ENCODE measurements around the gene CHRDL2. TPM values are rescaled to one million over a fixed set of nuclear protein-coding genes. Genes with fewer than 3 reads are reported as not detected.

The CHRDL2 gene
- total RNA-seq, 1 experiment from 2014 or later, result 2.5 TPM

- ChIA-PET CTCF (interaction anchor here (0.6 to 6.9 kb wide), 3 partner anchors 16 to 101 kb away, joined by 3 to 158 read pairs (median 7); no protein-coding TSS in a partner anchor), POLR2A (no interaction called here)
- no TSS peak for BruUV-seq (replicated peaks)
- Mint-ChIP-seq H3K36me3 (ENCODE audit: insufficient read depth, unreplicated experiment) (no peaks in the 10 kb centered on the region), H3K4me3 (ENCODE audit: unreplicated experiment) (no peak overlapping the region), H3K27me3 (ENCODE audit: insufficient read depth, unreplicated experiment) (no peaks in the 10 kb centered on the region), H3K9me3 (ENCODE audit: unreplicated experiment) (no peaks in the 10 kb centered on the region), H3K27ac (ENCODE audit: unreplicated experiment) (no peak overlapping the region), H3K4me1 (ENCODE audit: low read depth, unreplicated experiment) (peaks cover 13% of the 10 kb centered on the region)
- Histone ChIP-seq H3K4me3 (ENCODE audit: low read depth, low read length) (no peak overlapping the region), H3K9me3 (no peaks in the 10 kb centered on the region), H3K27me3 (replicated peaks; ENCODE audit: control insufficient read depth, insufficient read depth, low read length) (no peaks in the 10 kb centered on the region), H3K36me3 (ENCODE audit: control insufficient read depth, insufficient read depth, low read length) (0 out of 2 replicates have a peak, but pooled peaks cover 2% of the 10 kb centered on the region), H3K4me1 (0 out of 2 replicates have a peak, but pooled peaks cover 7% of the 10 kb centered on the region)
- TF ChIP-seq, protein P1, sequence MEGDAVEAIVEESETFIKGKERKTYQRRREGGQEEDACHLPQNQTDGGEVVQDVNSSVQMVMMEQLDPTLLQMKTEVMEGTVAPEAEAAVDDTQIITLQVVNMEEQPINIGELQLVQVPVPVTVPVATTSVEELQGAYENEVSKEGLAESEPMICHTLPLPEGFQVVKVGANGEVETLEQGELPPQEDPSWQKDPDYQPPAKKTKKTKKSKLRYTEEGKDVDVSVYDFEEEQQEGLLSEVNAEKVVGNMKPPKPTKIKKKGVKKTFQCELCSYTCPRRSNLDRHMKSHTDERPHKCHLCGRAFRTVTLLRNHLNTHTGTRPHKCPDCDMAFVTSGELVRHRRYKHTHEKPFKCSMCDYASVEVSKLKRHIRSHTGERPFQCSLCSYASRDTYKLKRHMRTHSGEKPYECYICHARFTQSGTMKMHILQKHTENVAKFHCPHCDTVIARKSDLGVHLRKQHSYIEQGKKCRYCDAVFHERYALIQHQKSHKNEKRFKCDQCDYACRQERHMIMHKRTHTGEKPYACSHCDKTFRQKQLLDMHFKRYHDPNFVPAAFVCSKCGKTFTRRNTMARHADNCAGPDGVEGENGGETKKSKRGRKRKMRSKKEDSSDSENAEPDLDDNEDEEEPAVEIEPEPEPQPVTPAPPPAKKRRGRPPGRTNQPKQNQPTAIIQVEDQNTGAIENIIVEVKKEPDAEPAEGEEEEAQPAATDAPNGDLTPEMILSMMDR (IDR thresholded peaks at IDR 0.05; ENCODE audit: insufficient read depth in 1 of 2, low read depth in 1 of 2, low read length in 1 of 2, severe bottlenecking in 1 of 2, unreplicated experiment in 1 of 2), result no peak
- intact Hi-C loops (cut with micrococcal nuclease; ENCODE audit: unreplicated experiment), result no loop called here
- no peak for DNase-seq
These were observed 7.7 kb downstream of the CHRDL2 start for GRCh38 chr11:74723511-74723910.

- H3K4me3 Mint-ChIP-seq (ENCODE audit: unreplicated experiment), result no peak overlapping the region
- H3K27ac Mint-ChIP-seq (ENCODE audit: unreplicated experiment), result no peak overlapping the region
- Histone ChIP-seq H3K4me1 (0 out of 2 replicates have a peak, but pooled peaks cover 7% of the 10 kb centered on the region), H3K36me3 (ENCODE audit: control insufficient read depth, insufficient read depth, low read length) (0 out of 2 replicates have a peak, but pooled peaks cover 2% of the 10 kb centered on the region), H3K4me3 (ENCODE audit: low read depth, low read length) (no peak overlapping the region), H3K27me3 (replicated peaks; ENCODE audit: control insufficient read depth, insufficient read depth, low read length) (no peaks in the 10 kb centered on the region), H3K9me3 (no peaks in the 10 kb centered on the region)
- no peaks in the 10 kb centered on the region for H3K36me3 Mint-ChIP-seq (ENCODE audit: insufficient read depth, unreplicated experiment)
- POLR2A ChIA-PET, result no interaction called here
- TF ChIP-seq, protein P1 (IDR thresholded peaks at IDR 0.05; ENCODE audit: insufficient read depth in 1 of 2, low read depth in 1 of 2, low read length in 1 of 2, severe bottlenecking in 1 of 2, unreplicated experiment in 1 of 2), result no peak
- no peaks in the 10 kb centered on the region for H3K9me3 Mint-ChIP-seq (ENCODE audit: unreplicated experiment)
- peaks cover 13% of the 10 kb centered on the region for H3K4me1 Mint-ChIP-seq (ENCODE audit: low read depth, unreplicated experiment)
- no TSS peak for BruUV-seq (replicated peaks)
- H3K27me3 Mint-ChIP-seq (ENCODE audit: insufficient read depth, unreplicated experiment), result no peaks in the 10 kb centered on the region
- intact Hi-C loops (cut with micrococcal nuclease; ENCODE audit: unreplicated experiment), result no loop called here
- DNase-seq, result no peak
- CTCF ChIA-PET, result interaction anchor here (2.6 kb wide), 1 partner anchor 19 kb away, joined by 13 read pairs; no protein-coding TSS in a partner anchor
These were observed 9.8 kb downstream of the CHRDL2 start for GRCh38 chr11:74721479-74721835.

GRCh38 chr11:74720596-74721478, 10.4 kb downstream of the CHRDL2 start:
- no TSS peak for BruUV-seq (replicated peaks)
- no peaks in the 10 kb centered on the region for H3K27me3 ChIP-seq (replicated peaks; ENCODE audit: control insufficient read depth, insufficient read depth, low read length)
- H3K4me1 ChIP-seq, result 0 out of 2 replicates have a peak, but pooled peaks cover 7% of the 10 kb centered on the region
- ChIA-PET POLR2A (no interaction called here), CTCF (interaction anchor here (2.6 kb wide), 1 partner anchor 19 kb away, joined by 13 read pairs; no protein-coding TSS in a partner anchor)
- Mint-ChIP-seq H3K27ac (ENCODE audit: unreplicated experiment) (no peak overlapping the region), H3K4me3 (ENCODE audit: unreplicated experiment) (no peak overlapping the region), H3K4me1 (ENCODE audit: low read depth, unreplicated experiment) (peaks cover 13% of the 10 kb centered on the region), H3K9me3 (ENCODE audit: unreplicated experiment) (no peaks in the 10 kb centered on the region), H3K27me3 (ENCODE audit: insufficient read depth, unreplicated experiment) (no peaks in the 10 kb centered on the region), H3K36me3 (ENCODE audit: insufficient read depth, unreplicated experiment) (no peaks in the 10 kb centered on the region)
- H3K36me3 ChIP-seq (ENCODE audit: control insufficient read depth, insufficient read depth, low read length), result 0 out of 2 replicates have a peak, but pooled peaks cover 2% of the 10 kb centered on the region
- intact Hi-C loops (cut with micrococcal nuclease; ENCODE audit: unreplicated experiment), result no loop called here
- no peak for DNase-seq
- H3K4me3 ChIP-seq (ENCODE audit: low read depth, low read length), result no peak overlapping the region
- TF ChIP-seq, protein P1 (IDR thresholded peaks at IDR 0.05; ENCODE audit: insufficient read depth in 1 of 2, low read depth in 1 of 2, low read length in 1 of 2, severe bottlenecking in 1 of 2, unreplicated experiment in 1 of 2), result no peak
- no peaks in the 10 kb centered on the region for H3K9me3 ChIP-seq
